Endothelial cell of umbilical vein (primary cell): ENCODE measurements around the gene STMND1. TPM values are rescaled to one million over a fixed set of nuclear protein-coding genes. Genes with fewer than 3 reads are reported as not detected.

Experiments
- BruUV-seq: library from RNA; stranded (reverse); fragments of 400-500 nt; replicated peaks from 2 replicates; lab custom pipeline; 2021; lab: Mats Ljungman, UMichigan
- CTCF ChIA-PET: fragments of 300-600, 350-600 bp; sonication (Branson Sonifier 250); formaldehyde crosslinking; loops from one replicate; lab custom pipeline; 2021; ENCODE audit warnings: antibody characterized with exemption, inconsistent platforms; lab: Charles Lee
- POLR2A ChIA-PET: fragments of 300-600, 350-600 bp; sonication (Branson Sonifier 250); formaldehyde crosslinking; loops from one replicate; lab custom pipeline; 2021; ENCODE audit warnings: antibody characterized with exemption, inconsistent platforms; lab: Charles Lee
- DNase-seq: peaks from one replicate; pipeline ENCODE4 v3.0.0-alpha.2; 2011; ENCODE audit warnings: low read depth, low spot score
- FAIRE-seq: peaks from 2 replicates; lab custom pipeline; 2011; peaks lifted over from hg19 to GRCh38; lab: Jason Lieb, UNC
- H2AFZ ChIP-seq: 2 replicates; pipeline ENCODE4 v1.6.0; 2012; ENCODE audit warnings: low read depth, low read length, control low read depth, inconsistent platforms
- H3K27ac ChIP-seq: 2 replicates; pipeline ENCODE4 v1.5.1; 2011; ENCODE audit warnings: low read depth, mild to moderate bottlenecking, control low read depth, low read length, moderate library complexity; ENCODE audit not compliant: insufficient read depth
- H3K27me3 ChIP-seq, 2 experiments: 2 replicates each; pipeline versions ENCODE4 v1.6.0 to v1.6.1; 2011; ENCODE audit warnings: low read length in 2 of 2, mixed read lengths in 1 of 2; ENCODE audit not compliant: control insufficient read depth in 2 of 2, insufficient read depth in 2 of 2
- H3K36me3 ChIP-seq, 2 experiments: 2 replicates in 1 of 2; 3 replicates in 1 of 2; pipeline ENCODE4 v1.5.1; 2011; ENCODE audit warnings: low read length in 2 of 2, mild to moderate bottlenecking in 1 of 2, moderate library complexity in 1 of 2; ENCODE audit not compliant: control insufficient read depth in 2 of 2, insufficient read depth in 2 of 2; ENCODE audit errors: extremely low read depth in 1 of 2
- H3K4me1 ChIP-seq: 3 replicates; pipeline ENCODE4 v1.5.1; 2011; ENCODE audit warnings: mild to moderate bottlenecking, low read length; ENCODE audit not compliant: control insufficient read depth, insufficient read depth; ENCODE audit errors: extremely low read depth
- H3K4me2 ChIP-seq: 2 replicates; pipeline ENCODE4 v1.6.1; 2011; ENCODE audit warnings: low read length, control low read depth, mixed read lengths; ENCODE audit not compliant: insufficient read depth
- H3K4me3 ChIP-seq, 3 experiments: fragments of 200-600 bp in 1 of 3; sonication (generic), shearing (Covaris generic) in 1 of 3; replicated peaks in 1 of 3; 2 replicates each; pipeline ENCODE4 v1.5.1; 2011 to 2016; ENCODE audit warnings: control low read depth in 3 of 3, low read length in 3 of 3, mild to moderate bottlenecking in 2 of 3, inconsistent platforms in 1 of 3, low read depth in 1 of 3, moderate library complexity in 1 of 3; ENCODE audit not compliant: insufficient read depth in 1 of 3
- H3K79me2 ChIP-seq: 2 replicates; pipeline ENCODE4 v1.6.0; 2012; ENCODE audit warnings: low read length, inconsistent platforms; ENCODE audit not compliant: control insufficient read depth, insufficient read depth
- H3K9ac ChIP-seq: replicated peaks from 2 replicates; pipeline ENCODE3; 2011; ENCODE audit warnings: low read length, control low read depth; ENCODE audit not compliant: insufficient read depth; ENCODE audit errors: extremely low read depth
- H3K9me1 ChIP-seq: replicated peaks from 3 replicates; pipeline ENCODE4 v1.6.0; 2011; ENCODE audit warnings: mild to moderate bottlenecking, low read length; ENCODE audit not compliant: control insufficient read depth, insufficient read depth; ENCODE audit errors: extremely low read depth
- H3K9me3 ChIP-seq: replicated peaks from 2 replicates; pipeline ENCODE4 v1.5.1; 2012; ENCODE audit warnings: low read length, inconsistent platforms; ENCODE audit not compliant: control insufficient read depth, insufficient read depth
- H4K20me1 ChIP-seq: replicated peaks from 2 replicates; pipeline ENCODE3; 2011; ENCODE audit warnings: mild to moderate bottlenecking, low read length; ENCODE audit not compliant: control insufficient read depth, insufficient read depth; ENCODE audit errors: extremely low read depth
- EZH2 ChIP-seq: IDR thresholded peaks from 2 replicates; pipeline ENCODE4 v1.6.1; 2012; ENCODE audit warnings: borderline replicate concordance, low read depth, mild to moderate bottlenecking, moderate library complexity, low read length, inconsistent platforms; ENCODE audit not compliant: severe bottlenecking
- FOS ChIP-seq: IDR thresholded peaks from 2 replicates; pipeline ENCODE4 v1.6.1; 2011; ENCODE audit warnings: mild to moderate bottlenecking, low read length, moderate library complexity, borderline replicate concordance; ENCODE audit not compliant: insufficient read depth
- GATA2 ChIP-seq: IDR thresholded peaks from 2 replicates; pipeline ENCODE4 v1.7.0; 2011; ENCODE audit warnings: low read depth, mild to moderate bottlenecking, moderate library complexity, mixed read lengths, low read length; ENCODE audit not compliant: insufficient read length, insufficient read depth
- JUN ChIP-seq: IDR thresholded peaks from 2 replicates; pipeline ENCODE4 v1.6.1; 2011; ENCODE audit warnings: borderline replicate concordance, low read depth; ENCODE audit not compliant: insufficient read length, insufficient read depth
- MYC ChIP-seq: IDR thresholded peaks from one replicate; pipeline ENCODE4 v1.6.1; 2011; ENCODE audit warnings: mild to moderate bottlenecking, low read depth, low read length
- POLR2A ChIP-seq: IDR thresholded peaks from 2 replicates; pipeline ENCODE4 v1.6.1; 2012; ENCODE audit warnings: low read depth, mild to moderate bottlenecking, control low read depth, low read length
- POLR2AphosphoS5 ChIP-seq: IDR thresholded peaks from 2 replicates; pipeline ENCODE4 v1.6.1; 2012; ENCODE audit warnings: low read depth, mild to moderate bottlenecking, control low read depth, low read length, moderate library complexity; ENCODE audit not compliant: insufficient read depth
- dilution Hi-C: fragments of 300-500 bp; cut with MboI; formaldehyde crosslinking; loops from one replicate; pipeline ENCODE4 v1.15.0; 2019; ENCODE audit warnings: low sequenced_read_pairs; ENCODE audit not compliant: extremely low pct_ligation_motif_present
- intact Hi-C: fragments of 100-400 bp; cut with micrococcal nuclease; formaldehyde crosslinking; loops from one replicate; pipeline ENCODE4 v1.10.0; 2022
- polyA plus RNA-seq, 4 experiments: library from polyadenylated mRNA; depleted of rRNA in 3 of 4; stranded (reverse) in 3 of 4; unstranded in 1 of 4; fragments of >200 nt; gene quantifications; 2 replicates each; pipeline versions ENCODE4 v1.2.1 to v1.2.3, GENCODE V29; 2011 to 2012; ENCODE audit warnings: missing spikeins in 1 of 4
- total RNA-seq: library from RNA; stranded (reverse); gene quantifications from 2 replicates; pipeline ENCODE4 v1.2.3, GENCODE V29; 2021
- TF ChIP-seq, protein P1 (sequence below): IDR thresholded peaks from 2 replicates; pipeline ENCODE4 v1.6.1; 2011; ENCODE audit not compliant: insufficient read depth, insufficient read length
- TF ChIP-seq, protein P2 (sequence below), 2 donors: IDR thresholded peaks; 1 replicate in 1 of 2; 2 replicates in 1 of 2; pipeline ENCODE4 v1.5.1; 2011; ENCODE audit warnings: low read length in 2 of 2, mild to moderate bottlenecking in 2 of 2, moderate library complexity in 2 of 2, control low read depth in 1 of 2, inconsistent platforms in 1 of 2, low read depth in 1 of 2; ENCODE audit not compliant: insufficient read depth in 1 of 2; ENCODE audit errors: extremely low read depth in 1 of 2

Gene STMND1
- total and polyA plus RNA-seq, 2 donors (not counting 3 experiments of a cell fraction or from before 2014, with no cell fraction given) = not detected

DNA sequence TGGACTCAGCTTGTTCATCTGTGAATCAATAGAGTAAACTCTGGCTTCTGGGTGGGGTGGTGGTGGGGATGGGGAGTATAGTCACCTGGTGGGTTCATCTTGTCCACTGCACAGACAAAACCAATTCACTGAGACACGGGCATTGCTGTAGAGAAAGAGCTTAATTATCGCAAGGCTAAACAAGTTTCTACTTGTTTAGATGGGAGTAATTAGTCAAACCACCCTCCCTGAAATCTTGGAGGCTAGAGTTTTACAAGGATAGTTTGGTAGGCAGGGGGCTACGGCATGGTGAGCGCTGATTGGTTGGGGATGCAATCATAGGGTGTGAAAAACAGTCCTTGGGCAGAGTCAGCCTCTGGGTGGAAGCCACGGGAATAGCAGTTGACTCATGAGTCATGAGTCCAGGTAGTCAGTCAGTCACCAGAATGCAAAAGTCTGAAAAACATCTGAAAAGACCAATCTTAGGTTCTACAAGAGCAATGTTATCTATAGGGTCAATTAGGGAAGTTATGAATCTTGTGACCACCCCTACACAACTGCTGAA, 77.8 kb downstream of the STMND1 start:
- H3K4me3 ChIP-seq = no peak overlapping the region
- no peak overlapping the region for H3K9ac ChIP-seq
- no peaks in the 10 kb centered on the region for H3K27me3 ChIP-seq
- no peak overlapping the region for H3K4me2 ChIP-seq
- no peaks in the 10 kb centered on the region for H4K20me1 ChIP-seq
- no peak for FAIRE-seq
- dilution Hi-C loops = no loop called here
- no peaks in the 10 kb centered on the region for H3K36me3 ChIP-seq
- H3K9me3 ChIP-seq = no peaks in the 10 kb centered on the region
- BruUV-seq = no TSS peak
- H3K9me1 ChIP-seq = no peaks in the 10 kb centered on the region
- no peak overlapping the region for H2AFZ ChIP-seq
- no peak for DNase-seq
- H3K4me1 ChIP-seq = no peaks in the 10 kb centered on the region
- no peak overlapping the region for H3K27ac ChIP-seq
- CTCF ChIA-PET = interaction anchor here (1.1 kb wide), 1 partner anchor 404 kb away, joined by 3 read pairs; no protein-coding TSS in a partner anchor
- intact Hi-C loops = no loop called here
- TF ChIP-seq POLR2AphosphoS5 = no peak
- no peak for TF ChIP-seq EZH2
- TF ChIP-seq, protein P1, sequence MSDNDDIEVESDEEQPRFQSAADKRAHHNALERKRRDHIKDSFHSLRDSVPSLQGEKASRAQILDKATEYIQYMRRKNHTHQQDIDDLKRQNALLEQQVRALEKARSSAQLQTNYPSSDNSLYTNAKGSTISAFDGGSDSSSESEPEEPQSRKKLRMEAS = no peak
- TF ChIP-seq POLR2A = no peak
- no peak for TF ChIP-seq JUN
- TF ChIP-seq MYC = no peak
- no peak for TF ChIP-seq GATA2
- TF ChIP-seq FOS = no peak
- TF ChIP-seq, protein P2, sequence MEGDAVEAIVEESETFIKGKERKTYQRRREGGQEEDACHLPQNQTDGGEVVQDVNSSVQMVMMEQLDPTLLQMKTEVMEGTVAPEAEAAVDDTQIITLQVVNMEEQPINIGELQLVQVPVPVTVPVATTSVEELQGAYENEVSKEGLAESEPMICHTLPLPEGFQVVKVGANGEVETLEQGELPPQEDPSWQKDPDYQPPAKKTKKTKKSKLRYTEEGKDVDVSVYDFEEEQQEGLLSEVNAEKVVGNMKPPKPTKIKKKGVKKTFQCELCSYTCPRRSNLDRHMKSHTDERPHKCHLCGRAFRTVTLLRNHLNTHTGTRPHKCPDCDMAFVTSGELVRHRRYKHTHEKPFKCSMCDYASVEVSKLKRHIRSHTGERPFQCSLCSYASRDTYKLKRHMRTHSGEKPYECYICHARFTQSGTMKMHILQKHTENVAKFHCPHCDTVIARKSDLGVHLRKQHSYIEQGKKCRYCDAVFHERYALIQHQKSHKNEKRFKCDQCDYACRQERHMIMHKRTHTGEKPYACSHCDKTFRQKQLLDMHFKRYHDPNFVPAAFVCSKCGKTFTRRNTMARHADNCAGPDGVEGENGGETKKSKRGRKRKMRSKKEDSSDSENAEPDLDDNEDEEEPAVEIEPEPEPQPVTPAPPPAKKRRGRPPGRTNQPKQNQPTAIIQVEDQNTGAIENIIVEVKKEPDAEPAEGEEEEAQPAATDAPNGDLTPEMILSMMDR (IDR thresholded peaks at IDR 0.05; ENCODE audit: extremely low read depth in 1 of 2, insufficient read depth in 1 of 2, low read depth in 1 of 2, low read length in 2 of 2) = no peak
- POLR2A ChIA-PET = no interaction called here
- no peaks in the 10 kb centered on the region for H3K79me2 ChIP-seq

Other genes with a start within 250 kb of the STMND1 start
- gene RBM24, start 179.3 kb downstream of the STMND1 start, total RNA-seq = 6.0 and 6.7 TPM in 2 replicates
- 6.6 and 12.1 TPM in 2 replicates for gene RBM24, start 179.3 kb downstream of the STMND1 start, polyA plus RNA-seq